ENCODE data around the gene TMEM98.

TMEM98 gene

GRCh38 chr17:32947736-32948135, 19.8 kb downstream of the TMEM98 start:
- TF ChIP-seq EP300 (IDR thresholded peaks at IDR 0.05; ENCODE audit: borderline replicate concordance), result no peak
- TF ChIP-seq USF1 (IDR thresholded peaks at IDR 0.05), result no peak
- no peak for TF ChIP-seq RAD21 (IDR thresholded peaks at IDR 0.05; ENCODE audit: low read depth)
- TF ChIP-seq NFIC (IDR thresholded peaks at IDR 0.05), result no peak
- TF ChIP-seq REST (IDR thresholded peaks at IDR 0.05; ENCODE audit: low read depth), result no peak
- TF ChIP-seq TAF1 (IDR thresholded peaks at IDR 0.05; ENCODE audit: low read depth), result no peak
- no peak for TF ChIP-seq CEBPB (IDR thresholded peaks at IDR 0.05)
- no peak for TF ChIP-seq EGR1 (IDR thresholded peaks at IDR 0.05)
- no peak for TF ChIP-seq TEAD4 (IDR thresholded peaks at IDR 0.05)
- no peak for TF ChIP-seq MAX (IDR thresholded peaks at IDR 0.05)
- no peak for TF ChIP-seq FOXM1 (IDR thresholded peaks at IDR 0.05; ENCODE audit: borderline replicate concordance, low read depth)
- TF ChIP-seq CREB1 (IDR thresholded peaks at IDR 0.05; ENCODE audit: low read depth), result no peak
- TF ChIP-seq TCF12 (IDR thresholded peaks at IDR 0.05; ENCODE audit: low read depth), result no peak
- TF ChIP-seq ZBTB7A (IDR thresholded peaks at IDR 0.05; ENCODE audit: low read depth), result no peak
- no peak for TF ChIP-seq YY1 (IDR thresholded peaks at IDR 0.05; ENCODE audit: low read depth)

- no peak for TF ChIP-seq NFIC (IDR thresholded peaks at IDR 0.05)
- no peak for TF ChIP-seq TAF1 (IDR thresholded peaks at IDR 0.05; ENCODE audit: low read depth)
- no peak for TF ChIP-seq EGR1 (IDR thresholded peaks at IDR 0.05)
- TF ChIP-seq RAD21 (IDR thresholded peaks at IDR 0.05; ENCODE audit: low read depth), result no peak
- TF ChIP-seq EP300 (IDR thresholded peaks at IDR 0.05; ENCODE audit: borderline replicate concordance), result no peak
- TF ChIP-seq TCF12 (IDR thresholded peaks at IDR 0.05; ENCODE audit: low read depth), result no peak
- no peak for TF ChIP-seq TEAD4 (IDR thresholded peaks at IDR 0.05)
- TF ChIP-seq YY1 (IDR thresholded peaks at IDR 0.05; ENCODE audit: low read depth), result no peak
- TF ChIP-seq ZBTB7A (IDR thresholded peaks at IDR 0.05; ENCODE audit: low read depth), result no peak
- TF ChIP-seq CEBPB (IDR thresholded peaks at IDR 0.05), result no peak
- TF ChIP-seq CREB1 (IDR thresholded peaks at IDR 0.05; ENCODE audit: low read depth), result no peak
- no peak for TF ChIP-seq FOXM1 (IDR thresholded peaks at IDR 0.05; ENCODE audit: borderline replicate concordance, low read depth)
Measured at GRCh38 chr17:32949181-32949580, 21.2 kb downstream of the TMEM98 start.

- TF ChIP-seq YY1 (IDR thresholded peaks at IDR 0.05; ENCODE audit: low read depth), result no peak
- no peak for TF ChIP-seq MAX (IDR thresholded peaks at IDR 0.05)
- no peak for TF ChIP-seq FOXM1 (IDR thresholded peaks at IDR 0.05; ENCODE audit: borderline replicate concordance, low read depth)
- no peak for TF ChIP-seq RAD21 (IDR thresholded peaks at IDR 0.05; ENCODE audit: low read depth)
- no peak for TF ChIP-seq NFIC (IDR thresholded peaks at IDR 0.05)
- no peak for TF ChIP-seq TCF12 (IDR thresholded peaks at IDR 0.05; ENCODE audit: low read depth)
- no peak for TF ChIP-seq TAF1 (IDR thresholded peaks at IDR 0.05; ENCODE audit: low read depth)
- TF ChIP-seq CEBPB (IDR thresholded peaks at IDR 0.05), result no peak
- no peak for TF ChIP-seq REST (IDR thresholded peaks at IDR 0.05; ENCODE audit: low read depth)
Measured at GRCh38 chr17:32953045-32953444, 25.1 kb downstream of the TMEM98 start.

GRCh38 chr17:32953857-32954256, 25.9 kb downstream of the TMEM98 start:
- TF ChIP-seq EP300 (IDR thresholded peaks at IDR 0.05; ENCODE audit: borderline replicate concordance), result no peak
- TF ChIP-seq ZBTB7A (IDR thresholded peaks at IDR 0.05; ENCODE audit: low read depth), result no peak
- TF ChIP-seq REST (IDR thresholded peaks at IDR 0.05; ENCODE audit: low read depth), result no peak
- TF ChIP-seq YY1 (IDR thresholded peaks at IDR 0.05; ENCODE audit: low read depth), result no peak
- TF ChIP-seq CREB1 (IDR thresholded peaks at IDR 0.05; ENCODE audit: low read depth), result no peak
- no peak for TF ChIP-seq TEAD4 (IDR thresholded peaks at IDR 0.05)

- TF ChIP-seq CEBPB (IDR thresholded peaks at IDR 0.05) (no peak), TAF1 (IDR thresholded peaks at IDR 0.05; ENCODE audit: low read depth) (no peak), FOXM1 (IDR thresholded peaks at IDR 0.05; ENCODE audit: borderline replicate concordance, low read depth) (no peak), NFIC (IDR thresholded peaks at IDR 0.05) (no peak), EGR1 (IDR thresholded peaks at IDR 0.05) (no peak), EP300 (IDR thresholded peaks at IDR 0.05; ENCODE audit: borderline replicate concordance) (no peak), REST (IDR thresholded peaks at IDR 0.05; ENCODE audit: low read depth) (no peak), CREB1 (IDR thresholded peaks at IDR 0.05; ENCODE audit: low read depth) (no peak), TEAD4 (IDR thresholded peaks at IDR 0.05) (no peak), TCF12 (IDR thresholded peaks at IDR 0.05; ENCODE audit: low read depth) (no peak), USF1 (IDR thresholded peaks at IDR 0.05) (no peak), RAD21 (IDR thresholded peaks at IDR 0.05; ENCODE audit: low read depth) (no peak), MAX (IDR thresholded peaks at IDR 0.05) (no peak), YY1 (IDR thresholded peaks at IDR 0.05; ENCODE audit: low read depth) (no peak), ZBTB7A (IDR thresholded peaks at IDR 0.05; ENCODE audit: low read depth) (no peak)
Measured at GRCh38 chr17:32954477-32954876, 26.5 kb downstream of the TMEM98 start.
